Measurements from ENCODE around the gene MXD1.

Gene MXD1

GRCh38 chr2:69926849-69927515 lies 12.1 kb downstream of the MXD1 start:
- no peaks in the 10 kb centered on the region for H3K9me3 ChIP-seq (ENCODE audit: severe bottlenecking)
- H3K4me3 ChIP-seq (ENCODE audit: low read depth, low read length): no peak overlapping the region
- DNase-seq: no peak
- TF ChIP-seq CTCF (IDR thresholded peaks at IDR 0.05; ENCODE audit: low read depth, low read length): no peak
- H3K27ac ChIP-seq: no peak overlapping the region
- H3K36me3 ChIP-seq: peaks cover 2% of the 10 kb centered on the region
- H3K27me3 ChIP-seq (ENCODE audit: insufficient read depth, low read depth, severe bottlenecking): no peaks in the 10 kb centered on the region

GRCh38 chr2:69931832-69932595 lies 17.1 kb downstream of the MXD1 start:
- Histone ChIP-seq H3K9me3 (ENCODE audit: severe bottlenecking) (no peaks in the 10 kb centered on the region), H3K27me3 (ENCODE audit: insufficient read depth, low read depth, severe bottlenecking) (no peaks in the 10 kb centered on the region), H3K4me3 (ENCODE audit: low read depth, low read length) (no peak overlapping the region), H3K27ac (no peak overlapping the region), H3K36me3 (peaks cover 17% of the 10 kb centered on the region)
- no peak for TF ChIP-seq CTCF (IDR thresholded peaks at IDR 0.05; ENCODE audit: low read depth, low read length)
- DNase-seq: no peak

- Histone ChIP-seq H3K27ac (no peak overlapping the region), H3K27me3 (ENCODE audit: insufficient read depth, low read depth, severe bottlenecking) (no peaks in the 10 kb centered on the region), H3K36me3 (peaks cover 23% of the 10 kb centered on the region), H3K9me3 (ENCODE audit: severe bottlenecking) (no peaks in the 10 kb centered on the region), H3K4me3 (ENCODE audit: low read depth, low read length) (no peak overlapping the region)
- DNase-seq: no peak
- no peak for TF ChIP-seq CTCF (IDR thresholded peaks at IDR 0.05; ENCODE audit: low read depth, low read length)
Measured at GRCh38 chr2:69932596-69932922, 17.6 kb downstream of the MXD1 start.

- no peak for DNase-seq
- Histone ChIP-seq H3K36me3 (peaks cover 30% of the 10 kb centered on the region), H3K4me3 (ENCODE audit: low read depth, low read length) (no peak overlapping the region), H3K27ac (no peak overlapping the region), H3K9me3 (ENCODE audit: severe bottlenecking) (no peaks in the 10 kb centered on the region), H3K27me3 (ENCODE audit: insufficient read depth, low read depth, severe bottlenecking) (no peaks in the 10 kb centered on the region)
- TF ChIP-seq CTCF (IDR thresholded peaks at IDR 0.05; ENCODE audit: low read depth, low read length): no peak
Measured at GRCh38 chr2:69933254-69933828, 18.4 kb downstream of the MXD1 start.

GRCh38 chr2:69933839-69934613 lies 19.1 kb downstream of the MXD1 start:
- TF ChIP-seq CTCF (IDR thresholded peaks at IDR 0.05; ENCODE audit: low read depth, low read length): no peak
- Histone ChIP-seq H3K27me3 (ENCODE audit: insufficient read depth, low read depth, severe bottlenecking) (no peaks in the 10 kb centered on the region), H3K9me3 (ENCODE audit: severe bottlenecking) (no peaks in the 10 kb centered on the region), H3K36me3 (peaks cover 37% of the 10 kb centered on the region), H3K4me3 (ENCODE audit: low read depth, low read length) (no peak overlapping the region), H3K27ac (no peak overlapping the region)
- DNase-seq: no peak
